Measurements from ENCODE around the gene IGLL5. TPM values are rescaled to one million over a fixed set of nuclear protein-coding genes. Genes with fewer than 3 reads are reported as not detected.

Gene IGLL5
- total and polyA plus RNA-seq, 7 donors: 0.06 to 0.50 (median 0.45) TPM; not detected in 4

DNA sequence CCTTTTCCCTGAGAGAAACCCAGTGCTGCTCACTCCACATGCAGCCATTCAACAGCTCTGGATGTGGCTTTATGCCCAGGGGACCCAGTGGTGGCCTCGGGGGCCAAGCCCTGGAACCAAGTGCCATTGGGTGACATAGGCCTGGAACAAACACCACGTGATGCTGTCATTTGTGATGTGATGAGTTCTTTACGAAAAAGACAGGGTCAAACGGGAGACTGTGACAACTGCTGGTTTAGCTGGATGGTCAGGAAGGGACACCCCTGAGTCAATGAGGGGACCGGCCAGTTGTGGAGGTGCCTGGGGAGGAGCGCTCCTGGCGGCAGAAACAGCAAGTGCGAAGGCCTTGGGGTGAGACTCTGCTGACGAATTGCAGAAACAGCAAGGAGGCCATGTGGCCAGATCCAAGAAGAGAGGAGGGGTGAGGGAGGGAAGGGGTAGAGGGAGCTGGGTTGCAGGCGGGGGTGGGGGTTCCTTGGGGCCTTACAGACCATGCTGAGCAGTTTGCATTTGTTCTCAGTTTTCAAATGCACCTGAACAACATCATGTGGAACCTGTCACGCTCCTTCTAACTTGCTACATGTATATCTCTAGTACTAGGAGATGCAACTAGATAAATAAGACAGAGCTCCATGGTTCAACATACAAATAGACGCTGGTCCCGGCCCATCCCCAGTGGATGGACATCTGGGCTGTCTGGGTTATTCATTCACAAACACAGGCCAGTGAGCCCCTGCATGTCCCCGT lies 56.1 kb downstream of the IGLL5 start:
- intact Hi-C loops (cut with DNase I): no loop called here
- H3K27ac ChIP-seq: no peak overlapping the region
- H3K27me3 ChIP-seq (ENCODE audit: insufficient read depth in 3 of 3, low read length in 2 of 3): peaks cover 0 to 8% (median 0%) of the 10 kb centered on the region in 3 donors
- no peaks in the 10 kb centered on the region for H3K9me3 ChIP-seq
- ATAC-seq (no peak), DNase-seq (no peak)
- no peaks in the 10 kb centered on the region for H3K36me3 ChIP-seq (ENCODE audit: insufficient read depth in 1 of 2, low read depth in 1 of 2)
- 81 to 89% (median 82%) methylated on average over 14 of the region's 14 CpGs for WGBS, 3 donors
- H3K4me3 ChIP-seq: no peak overlapping the region
- no peaks in the 10 kb centered on the region for H3K4me1 ChIP-seq
- TF ChIP-seq, protein P1, sequence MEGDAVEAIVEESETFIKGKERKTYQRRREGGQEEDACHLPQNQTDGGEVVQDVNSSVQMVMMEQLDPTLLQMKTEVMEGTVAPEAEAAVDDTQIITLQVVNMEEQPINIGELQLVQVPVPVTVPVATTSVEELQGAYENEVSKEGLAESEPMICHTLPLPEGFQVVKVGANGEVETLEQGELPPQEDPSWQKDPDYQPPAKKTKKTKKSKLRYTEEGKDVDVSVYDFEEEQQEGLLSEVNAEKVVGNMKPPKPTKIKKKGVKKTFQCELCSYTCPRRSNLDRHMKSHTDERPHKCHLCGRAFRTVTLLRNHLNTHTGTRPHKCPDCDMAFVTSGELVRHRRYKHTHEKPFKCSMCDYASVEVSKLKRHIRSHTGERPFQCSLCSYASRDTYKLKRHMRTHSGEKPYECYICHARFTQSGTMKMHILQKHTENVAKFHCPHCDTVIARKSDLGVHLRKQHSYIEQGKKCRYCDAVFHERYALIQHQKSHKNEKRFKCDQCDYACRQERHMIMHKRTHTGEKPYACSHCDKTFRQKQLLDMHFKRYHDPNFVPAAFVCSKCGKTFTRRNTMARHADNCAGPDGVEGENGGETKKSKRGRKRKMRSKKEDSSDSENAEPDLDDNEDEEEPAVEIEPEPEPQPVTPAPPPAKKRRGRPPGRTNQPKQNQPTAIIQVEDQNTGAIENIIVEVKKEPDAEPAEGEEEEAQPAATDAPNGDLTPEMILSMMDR (IDR thresholded peaks at IDR 0.05): no peak

DNA sequence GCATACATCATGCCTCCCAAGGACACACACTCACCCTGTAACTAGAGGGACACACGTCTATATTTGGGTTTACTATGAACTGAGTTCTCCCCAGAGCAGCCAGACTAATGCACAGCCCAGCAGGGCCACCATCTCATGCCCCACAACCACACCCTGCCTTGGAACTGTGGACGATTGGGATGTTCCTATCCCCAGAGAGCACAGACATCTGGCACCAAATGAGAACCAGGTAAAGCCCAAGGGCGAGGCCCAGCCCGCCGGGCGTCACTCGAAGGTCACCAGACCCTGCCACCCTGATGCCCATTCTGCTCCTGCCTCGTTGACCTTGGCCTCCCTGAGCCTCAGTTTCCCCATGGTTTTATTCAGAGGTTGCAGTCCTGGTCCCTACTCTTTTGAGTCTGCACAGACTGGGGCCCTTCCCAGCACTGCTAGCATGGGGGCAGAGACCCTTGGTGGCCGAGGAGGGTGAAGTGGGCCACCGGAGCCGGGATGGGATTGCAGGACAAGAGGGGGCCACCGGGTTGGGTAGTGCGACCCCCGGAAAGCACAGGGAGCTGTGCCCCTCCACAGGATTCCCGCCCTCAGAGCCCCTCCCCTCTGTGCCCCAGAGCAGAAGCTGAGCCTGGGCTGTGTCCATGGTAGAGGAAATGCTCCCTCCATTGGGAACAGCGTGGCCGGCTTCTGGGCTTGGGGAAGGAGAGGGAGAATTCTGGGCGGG lies 56.8 kb downstream of the IGLL5 start:
- TF ChIP-seq, protein P1 (IDR thresholded peaks at IDR 0.05): no peak
- Histone ChIP-seq H3K4me1 (no peaks in the 10 kb centered on the region), H3K36me3 (ENCODE audit: insufficient read depth in 1 of 2, low read depth in 1 of 2) (no peaks in the 10 kb centered on the region), H3K9me3 (no peaks in the 10 kb centered on the region), H3K27ac (no peak overlapping the region), H3K4me3 (no peak overlapping the region), H3K27me3 (ENCODE audit: insufficient read depth in 3 of 3, low read length in 2 of 3) (peaks cover 0 to 8% (median 0%) of the 10 kb centered on the region in 3 donors)
- WGBS, 3 donors: 74 to 85% (median 79%) methylated on average over 15 to 18 of the region's 18 CpGs
- ATAC-seq: no peak
- no peak for DNase-seq
- intact Hi-C loops (cut with DNase I): no loop called here

DNA sequence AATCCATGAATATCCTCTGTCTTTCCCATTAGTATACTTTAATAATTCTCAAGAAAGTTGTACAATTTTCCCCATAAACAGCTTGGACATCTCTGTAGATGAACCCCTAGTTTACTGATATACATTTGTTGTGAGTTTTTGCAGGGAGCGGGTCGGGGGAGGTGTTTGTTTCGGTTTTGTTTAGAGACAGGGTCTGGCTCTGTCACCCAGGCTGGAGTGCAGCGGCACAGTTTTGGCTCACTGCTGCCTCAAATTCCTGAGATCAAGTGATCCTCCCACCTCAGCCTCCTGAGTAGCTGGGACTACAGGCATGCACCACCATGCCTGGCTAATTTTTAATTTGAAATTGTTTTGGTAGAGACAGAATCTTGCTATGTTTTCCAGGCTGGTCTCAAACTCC lies 57.6 kb downstream of the IGLL5 start:
- 82 to 84% (median 83%) methylated on average over 4 of the region's 4 CpGs for WGBS, 3 donors
- H3K27ac ChIP-seq: no peak overlapping the region
- DNase-seq: no peak
- H3K36me3 ChIP-seq (ENCODE audit: insufficient read depth in 1 of 2, low read depth in 1 of 2): no peaks in the 10 kb centered on the region
- H3K4me1 ChIP-seq: no peaks in the 10 kb centered on the region
- no peaks in the 10 kb centered on the region for H3K9me3 ChIP-seq
- H3K4me3 ChIP-seq: no peak overlapping the region
- intact Hi-C loops (cut with DNase I): no loop called here
- ATAC-seq: no peak
- peaks cover 0 to 12% (median 0%) of the 10 kb centered on the region in 3 donors for H3K27me3 ChIP-seq (ENCODE audit: insufficient read depth in 3 of 3, low read length in 2 of 3)
- TF ChIP-seq, protein P1 (IDR thresholded peaks at IDR 0.05): no peak

Other genes with a start within 250 kb of the IGLL5 start
- gene GGTLC2, start 243.2 kb upstream of the IGLL5 start, total RNA-seq: not detected
- not detected for gene GGTLC2, start 243.2 kb upstream of the IGLL5 start, polyA plus RNA-seq
- gene GNAZ, start 182.7 kb downstream of the IGLL5 start, total RNA-seq: 1 to 10 TPM; 1.5 to 3.9 (median 1.9) TPM
- gene GNAZ, start 182.7 kb downstream of the IGLL5 start, polyA plus RNA-seq: 1 to 10 TPM in 2 of 3 donors, under 1 TPM in 1; 0.99 to 2.2 (median 1.6) TPM

All from psoas muscle (tissue), 8 donors.